ENCODE results near the gene MVP. TPM values are rescaled to one million over a fixed set of nuclear protein-coding genes. Genes with fewer than 3 reads are reported as not detected.
"Not testable (repeated sequence)": the region's sequence is repeated elsewhere in the genome, so short reads cannot be mapped to it uniquely, and the experiment has no call there.

Gene MVP
- polyA plus RNA-seq, result 128 TPM
- long read RNA-seq, donor 1, transcript MVP-201 (15 exons, 2,870 nt), result major isoform, 7 of 9 reads
- long read RNA-seq, donor 1, partial matches to known transcripts, result 0 of 9 reads
- long read RNA-seq, donor 1, other reads (novel, unspliced or antisense), result 0 of 9 reads
- long read RNA-seq, donor 2, partial matches to known transcripts, result 9 of 15 reads
- long read RNA-seq, donor 2, other reads (novel, unspliced or antisense), result 0 of 15 reads
- long read RNA-seq, donor 3, result 0 reads
- long read RNA-seq, donor 4, partial matches to known transcripts, result 0 of 2 reads
- long read RNA-seq, donor 4, other reads (novel, unspliced or antisense), result 0 of 2 reads
- long read RNA-seq, donor 5, transcript MVP-201 (15 exons, 2,870 nt), result major isoform, 8 of 9 reads
- long read RNA-seq, donor 5, partial matches to known transcripts, result 0 of 9 reads
- long read RNA-seq, donor 5, other reads (novel, unspliced or antisense), result 0 of 9 reads
- long read RNA-seq, donor 6, partial matches to known transcripts, result 178 of 185 reads
- long read RNA-seq, donor 6, other reads (novel, unspliced or antisense), result 0 of 185 reads
- long read RNA-seq, donor 7, partial matches to known transcripts, result 86 of 88 reads
- long read RNA-seq, donor 7, other reads (novel, unspliced or antisense), result 0 of 88 reads
- long read RNA-seq, donor 8, partial matches to known transcripts, result 14 of 15 reads
- long read RNA-seq, donor 8, other reads (novel, unspliced or antisense), result 0 of 15 reads
- long read RNA-seq, donor 9, partial matches to known transcripts, result 119 of 120 reads
- long read RNA-seq, donor 9, other reads (novel, unspliced or antisense), result 0 of 120 reads
- long read RNA-seq, donor 10, partial matches to known transcripts, result 11 of 14 reads
- long read RNA-seq, donor 10, other reads (novel, unspliced or antisense), result 0 of 14 reads
- long read RNA-seq, donor 11, partial matches to known transcripts, result 27 of 29 reads
- long read RNA-seq, donor 11, other reads (novel, unspliced or antisense), result 0 of 29 reads

DNA sequence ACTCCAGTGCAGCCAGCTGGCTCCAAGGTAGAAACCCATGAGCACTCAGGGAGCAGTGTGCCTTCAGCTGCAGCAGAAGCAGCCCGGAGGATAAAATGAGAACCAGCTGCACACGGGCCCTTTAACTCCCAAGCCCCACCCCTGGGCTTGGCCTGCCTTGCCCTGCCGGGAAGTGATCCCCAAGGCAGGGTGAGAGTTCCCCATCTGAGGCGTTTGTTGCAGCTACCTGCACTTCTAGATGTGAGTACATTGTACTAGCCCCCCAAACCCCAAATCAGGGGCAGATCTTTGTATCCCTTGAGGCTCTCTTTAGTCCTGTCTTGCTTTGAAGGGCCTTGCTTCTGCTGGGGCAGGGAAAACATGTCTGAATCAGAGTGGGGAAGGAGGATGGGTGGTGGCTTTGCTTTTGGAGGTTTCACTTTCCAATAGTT is at the start of gene MVP:
Gene MVP (plus strand): TSS at position 192 of the 431 bp plus-strand sequence. CDS start 10,088 bp downstream, outside the sequence.
- H3K9me3 ChIP-seq (ENCODE audit: control insufficient read depth, low read depth, low read length), result no peaks in the 10 kb centered on the region
- H3K36me3 ChIP-seq (ENCODE audit: control insufficient read depth, insufficient read depth, low read length), result peaks cover 19% of the 10 kb centered on the region
- H3K27me3 ChIP-seq (ENCODE audit: control insufficient read depth, insufficient read depth, low read length), result no peaks in the 10 kb centered on the region
- no CpG with 5 or more reads among the region's 4 CpGs for WGBS (ENCODE audit: insufficient coverage, low lambda C conversion rate)
- peak within 1 kb of the TSS; percentile 94 for H3K27ac ChIP-seq (ENCODE audit: low read length)
- H3K4me1 ChIP-seq (ENCODE audit: control insufficient read depth, insufficient read depth, low read length), result peaks cover 58% of the 10 kb centered on the region
- H3K4me3 ChIP-seq (ENCODE audit: low read length), result peak within 1 kb of the TSS; percentile 65
- DNase-seq, result peak in 1 of 2 donors; percentile 79

DNA sequence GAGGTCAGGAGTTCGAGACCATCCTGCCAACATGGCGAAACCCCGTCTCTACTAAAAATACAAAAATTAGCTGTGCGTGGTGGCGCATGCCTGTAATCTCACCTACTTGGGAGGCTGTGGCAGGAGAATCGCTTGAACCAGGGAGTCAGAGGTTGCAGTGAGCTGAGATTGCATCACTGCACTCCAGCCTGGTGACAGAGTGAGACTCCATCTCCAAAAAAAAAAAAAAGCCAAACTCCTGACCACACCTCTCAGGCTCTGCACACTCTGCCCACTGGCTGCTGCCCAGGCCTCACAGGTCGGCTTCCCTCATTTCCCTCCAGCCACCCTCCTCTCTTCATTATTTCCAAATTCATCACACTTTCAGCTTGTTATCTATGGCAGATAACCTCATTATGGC is 47.9 kb upstream of the MVP start:
- H3K36me3 ChIP-seq (ENCODE audit: control insufficient read depth, insufficient read depth, low read length); DNase-seq; H3K4me3 ChIP-seq (ENCODE audit: low read length); H3K27ac ChIP-seq (ENCODE audit: low read length); H3K4me1 ChIP-seq (ENCODE audit: control insufficient read depth, insufficient read depth, low read length); H3K27me3 ChIP-seq (ENCODE audit: control insufficient read depth, insufficient read depth, low read length); H3K9me3 ChIP-seq (ENCODE audit: control insufficient read depth, low read depth, low read length): not testable (repeated sequence)
- no CpG with 5 or more reads among the region's 7 CpGs for WGBS (ENCODE audit: insufficient coverage, low lambda C conversion rate)

DNA sequence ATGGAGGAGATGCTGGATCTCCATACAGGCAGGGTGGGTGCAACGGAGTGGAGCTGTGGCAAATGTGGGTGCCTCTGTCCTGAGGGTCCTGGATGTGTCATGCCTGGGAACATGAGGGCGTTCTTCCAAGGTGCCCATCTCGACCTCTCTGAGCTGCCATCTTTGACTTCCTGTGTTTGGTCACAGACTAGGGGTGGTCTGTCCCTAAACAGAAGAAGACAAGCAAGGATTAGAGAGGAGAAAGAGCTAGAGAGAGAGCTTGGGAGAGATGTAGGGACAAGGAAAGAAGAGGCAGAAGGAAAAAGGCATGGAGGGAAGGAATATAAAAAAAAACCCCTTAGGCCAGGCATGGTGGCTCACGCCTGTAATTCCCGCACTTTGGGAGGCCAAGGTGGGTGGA is 45.5 kb upstream of the MVP start:
- Histone ChIP-seq H3K4me1 (ENCODE audit: control insufficient read depth, insufficient read depth, low read length) (no peaks in the 10 kb centered on the region), H3K4me3 (ENCODE audit: low read length) (no peak overlapping the region), H3K9me3 (ENCODE audit: control insufficient read depth, low read depth, low read length) (no peaks in the 10 kb centered on the region), H3K36me3 (ENCODE audit: control insufficient read depth, insufficient read depth, low read length) (no peaks in the 10 kb centered on the region), H3K27ac (ENCODE audit: low read length) (no peak overlapping the region), H3K27me3 (ENCODE audit: control insufficient read depth, insufficient read depth, low read length) (no peaks in the 10 kb centered on the region)
- no peak for DNase-seq
- no CpG with 5 or more reads among the region's 5 CpGs for WGBS (ENCODE audit: insufficient coverage, low lambda C conversion rate)

DNA sequence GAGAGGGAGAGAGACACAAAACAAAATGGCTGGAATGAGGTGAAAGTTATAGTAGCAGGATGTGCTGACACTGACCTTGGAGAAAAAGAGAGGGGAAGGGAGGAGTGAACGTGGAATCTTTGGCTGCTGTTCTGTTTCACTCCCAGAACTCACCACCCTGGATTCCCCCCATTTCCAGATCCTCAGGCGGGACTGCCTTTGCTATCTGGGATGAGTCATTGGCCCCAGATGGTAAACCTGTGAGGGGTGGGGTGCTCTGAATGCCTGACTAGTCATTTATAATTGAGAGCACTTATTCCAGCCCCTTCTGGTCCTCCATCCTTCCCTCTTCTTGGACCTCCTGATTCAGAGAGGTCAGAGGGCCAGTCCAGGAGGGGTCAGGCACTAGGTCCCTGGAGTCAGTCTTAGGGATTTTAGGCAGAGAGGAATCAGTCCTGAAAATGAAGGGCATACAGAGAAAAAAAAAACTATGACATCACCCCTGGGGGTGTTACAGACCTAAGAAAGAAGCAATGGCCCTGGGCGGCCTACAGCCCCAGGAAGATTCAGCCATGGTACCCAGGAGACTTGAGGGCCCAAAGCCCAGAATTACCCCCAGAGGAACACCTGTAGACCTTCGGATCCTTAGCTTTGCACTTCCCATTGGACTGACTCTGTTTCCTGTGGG is 44.4 kb upstream of the MVP start:
- peak in 1 of 2 donors; percentile 41 for DNase-seq
- no peak overlapping the region for H3K27ac ChIP-seq (ENCODE audit: low read length)
- WGBS (ENCODE audit: insufficient coverage, low lambda C conversion rate), result no CpG with 5 or more reads among the region's 4 CpGs

DNA sequence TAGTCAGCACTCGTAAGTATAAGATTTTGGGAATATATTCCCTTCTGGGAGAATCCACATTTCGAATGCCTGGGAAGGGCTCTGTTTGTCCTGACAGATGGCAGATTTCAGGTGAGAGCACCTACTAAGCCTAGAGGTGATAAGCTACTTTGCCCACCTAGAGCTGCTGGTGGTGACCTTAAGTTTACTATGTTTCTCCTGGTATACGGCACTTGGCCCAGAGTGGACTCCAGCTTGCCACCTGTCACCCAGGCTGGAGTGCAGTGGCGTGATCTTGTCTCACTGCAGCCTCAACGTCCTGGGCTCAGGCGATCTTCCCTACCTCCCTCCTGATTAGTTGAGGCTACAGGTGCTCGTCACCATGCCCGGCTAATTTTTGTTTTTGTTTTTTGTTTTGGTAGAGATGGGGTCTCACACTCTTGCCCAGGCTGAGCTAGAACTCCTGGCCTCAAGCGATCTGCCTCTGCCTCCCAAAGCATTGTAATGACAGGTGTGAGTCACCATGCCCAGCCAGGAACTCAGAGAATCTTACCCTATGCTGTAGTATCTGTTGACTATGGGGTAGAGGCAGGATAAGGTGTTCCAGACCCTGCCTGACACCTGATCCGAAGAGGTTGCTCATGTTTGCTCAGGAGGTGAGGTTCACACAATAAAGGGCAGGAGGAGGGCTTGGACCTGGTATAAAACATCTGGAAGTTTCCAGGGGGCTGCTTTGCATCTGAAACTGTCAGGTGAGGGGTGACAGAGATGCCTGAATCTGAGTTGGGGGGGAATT is 42.5 kb upstream of the MVP start, which contains the start of gene ZG16:
Gene ZG16 (plus strand): TSS at position 681 of the 775 bp plus-strand sequence. CDS start 1,011 bp downstream, outside the sequence.
- H3K4me3 ChIP-seq (ENCODE audit: low read length), result no peak within 1 kb of the TSS
- no peaks in the 10 kb centered on the region for H3K4me1 ChIP-seq (ENCODE audit: control insufficient read depth, insufficient read depth, low read length)
- no peak for DNase-seq
- 76% methylated on average over 3 of the region's 10 CpGs for WGBS (ENCODE audit: insufficient coverage, low lambda C conversion rate)
- H3K27ac ChIP-seq (ENCODE audit: low read length), result no peak within 1 kb of the TSS
- no peaks in the 10 kb centered on the region for H3K36me3 ChIP-seq (ENCODE audit: control insufficient read depth, insufficient read depth, low read length)
- H3K27me3 ChIP-seq (ENCODE audit: control insufficient read depth, insufficient read depth, low read length), result no peaks in the 10 kb centered on the region
- no peaks in the 10 kb centered on the region for H3K9me3 ChIP-seq (ENCODE audit: control insufficient read depth, low read depth, low read length)

More for the DNA sequence above, 44.4 kb upstream of the MVP start:
- Histone ChIP-seq H3K36me3 (ENCODE audit: control insufficient read depth, insufficient read depth, low read length) (no peaks in the 10 kb centered on the region), H3K4me1 (ENCODE audit: control insufficient read depth, insufficient read depth, low read length) (no peaks in the 10 kb centered on the region), H3K9me3 (ENCODE audit: control insufficient read depth, low read depth, low read length) (no peaks in the 10 kb centered on the region), H3K4me3 (ENCODE audit: low read length) (no peak overlapping the region), H3K27me3 (ENCODE audit: control insufficient read depth, insufficient read depth, low read length) (no peaks in the 10 kb centered on the region)

DNA sequence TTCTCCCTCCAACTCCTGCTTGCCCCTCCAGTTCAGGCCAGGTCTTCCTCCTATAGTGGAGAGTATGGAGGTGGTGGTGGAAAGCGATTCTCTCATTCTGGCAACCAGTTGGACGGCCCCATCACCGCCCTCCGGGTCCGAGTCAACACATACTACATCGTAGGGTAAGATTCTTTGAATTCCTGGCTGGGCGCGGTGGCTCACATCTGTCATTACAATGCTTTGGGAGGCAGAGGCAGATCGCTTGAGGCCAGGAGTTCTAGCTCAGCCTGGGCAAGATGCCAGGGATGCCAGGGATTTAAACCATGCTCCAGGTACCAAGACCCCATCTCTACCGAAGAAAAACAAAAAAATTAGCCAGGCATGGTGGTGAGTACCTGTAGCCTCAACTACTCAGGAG is 40.8 kb upstream of the MVP start:
- H3K36me3 ChIP-seq (ENCODE audit: control insufficient read depth, insufficient read depth, low read length), result no peaks in the 10 kb centered on the region
- no peak overlapping the region for H3K4me3 ChIP-seq (ENCODE audit: low read length)
- no peak for DNase-seq
- no peak overlapping the region for H3K27ac ChIP-seq (ENCODE audit: low read length)
- no peaks in the 10 kb centered on the region for H3K4me1 ChIP-seq (ENCODE audit: control insufficient read depth, insufficient read depth, low read length)
- no peaks in the 10 kb centered on the region for H3K9me3 ChIP-seq (ENCODE audit: control insufficient read depth, low read depth, low read length)
- no peaks in the 10 kb centered on the region for H3K27me3 ChIP-seq (ENCODE audit: control insufficient read depth, insufficient read depth, low read length)
- WGBS (ENCODE audit: insufficient coverage, low lambda C conversion rate), result no CpG with 5 or more reads among the region's 10 CpGs

DNA sequence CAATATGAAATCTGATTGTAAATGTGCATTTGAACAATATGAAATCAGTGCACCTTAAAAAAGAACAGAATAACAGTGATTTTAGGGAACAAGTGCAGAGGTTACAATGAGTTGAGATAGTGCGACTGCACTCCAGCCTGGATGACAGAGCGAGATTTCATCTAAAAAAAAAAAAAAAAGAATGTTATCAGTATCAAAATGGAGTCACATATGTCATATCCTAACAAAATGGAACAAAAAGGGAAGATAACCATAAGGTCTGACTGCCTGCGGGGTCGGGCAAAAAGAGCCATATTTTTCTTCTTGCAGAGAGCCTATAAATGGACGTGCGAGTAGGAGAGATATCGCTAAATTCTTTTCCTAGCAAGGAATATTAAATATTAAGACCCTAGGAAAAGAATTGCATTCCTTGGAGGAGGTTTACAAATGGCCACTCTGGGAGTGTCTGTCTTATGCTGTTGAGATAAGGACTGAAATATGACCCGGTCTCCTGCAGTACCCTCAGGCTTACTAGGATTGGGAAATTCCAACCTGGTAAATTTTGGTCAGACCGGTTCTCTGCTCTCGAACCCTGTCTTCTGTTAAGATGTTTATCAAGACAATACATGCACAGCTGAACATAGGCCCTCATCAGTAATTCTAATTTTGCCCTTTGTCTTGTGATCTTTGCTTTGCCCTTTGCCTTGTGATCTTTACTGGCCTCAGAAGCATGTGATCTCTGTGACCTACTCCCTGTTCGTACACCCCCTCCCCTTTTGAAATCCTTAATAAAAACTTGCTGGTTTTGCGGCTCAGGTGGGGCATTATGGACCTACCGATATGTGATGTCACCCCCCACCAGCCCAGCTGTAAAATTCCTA is 36.9 kb upstream of the MVP start:
- not testable (repeated sequence) for H3K9me3 ChIP-seq (ENCODE audit: control insufficient read depth, low read depth, low read length); H3K36me3 ChIP-seq (ENCODE audit: control insufficient read depth, insufficient read depth, low read length); H3K4me1 ChIP-seq (ENCODE audit: control insufficient read depth, insufficient read depth, low read length); H3K27ac ChIP-seq (ENCODE audit: low read length); H3K4me3 ChIP-seq (ENCODE audit: low read length); DNase-seq; H3K27me3 ChIP-seq (ENCODE audit: control insufficient read depth, insufficient read depth, low read length)
- no CpG with 5 or more reads among the region's 13 CpGs for WGBS (ENCODE audit: insufficient coverage, low lambda C conversion rate)

DNA sequence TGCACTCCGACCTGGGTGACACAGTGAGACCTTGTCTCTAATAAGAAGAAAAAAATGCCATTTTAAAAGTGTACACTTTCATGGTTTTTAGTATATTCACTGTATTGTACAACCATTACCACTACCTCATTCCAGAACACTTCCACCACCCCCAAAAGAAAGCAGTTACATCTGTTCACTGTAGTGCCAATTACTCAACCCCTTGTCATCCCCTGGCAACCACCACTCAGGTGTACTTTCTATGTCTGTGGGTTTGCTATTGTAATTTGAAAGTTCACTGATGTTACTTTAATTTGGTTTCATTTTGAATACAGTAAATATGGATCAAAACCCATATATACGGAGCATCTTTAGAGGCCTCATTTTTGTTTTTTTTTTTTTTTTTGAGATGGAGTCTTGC is 36.1 kb upstream of the MVP start:
- H3K36me3 ChIP-seq (ENCODE audit: control insufficient read depth, insufficient read depth, low read length), result no peaks in the 10 kb centered on the region
- no peak overlapping the region for H3K4me3 ChIP-seq (ENCODE audit: low read length)
- WGBS (ENCODE audit: insufficient coverage, low lambda C conversion rate), result no CpG with 5 or more reads among the region's 2 CpGs
- no peak for DNase-seq
- no peaks in the 10 kb centered on the region for H3K4me1 ChIP-seq (ENCODE audit: control insufficient read depth, insufficient read depth, low read length)
- H3K9me3 ChIP-seq (ENCODE audit: control insufficient read depth, low read depth, low read length), result peaks cover 4% of the 10 kb centered on the region
- no peak overlapping the region for H3K27ac ChIP-seq (ENCODE audit: low read length)
- H3K27me3 ChIP-seq (ENCODE audit: control insufficient read depth, insufficient read depth, low read length), result no peaks in the 10 kb centered on the region

DNA sequence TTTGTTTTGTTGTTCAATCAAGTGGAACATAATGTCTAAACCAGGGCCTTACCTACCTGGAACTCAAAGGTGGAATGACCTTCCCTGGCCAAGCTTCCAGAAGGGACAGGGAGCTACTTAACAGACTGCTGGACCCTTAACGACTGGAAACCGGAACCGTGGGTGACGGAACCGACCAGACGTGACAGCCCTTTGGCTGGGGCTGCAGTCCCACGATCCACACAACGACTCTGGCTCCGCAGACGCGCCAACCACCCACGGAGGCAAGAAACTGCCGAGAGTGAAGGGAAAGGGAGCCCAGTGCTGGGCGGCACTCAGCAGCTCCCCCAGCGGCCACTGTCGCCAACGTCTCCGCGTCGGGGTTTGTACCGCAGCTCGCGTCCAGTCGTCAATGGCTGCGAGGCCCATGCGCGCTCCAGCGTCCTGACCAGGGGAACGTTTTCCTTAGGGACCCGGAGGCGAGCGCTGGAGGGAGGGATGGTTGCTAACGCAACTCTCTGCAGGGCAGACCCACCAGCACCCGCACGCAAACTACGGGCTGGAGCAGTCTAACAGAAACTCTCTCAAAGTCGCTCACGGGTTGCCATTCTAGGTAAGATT is 35.3 kb upstream of the MVP start:
- no CpG with 5 or more reads among the region's 38 CpGs for WGBS (ENCODE audit: insufficient coverage, low lambda C conversion rate)
- peak in 1 of 2 donors; percentile 61 for DNase-seq

More for the DNA sequence above, 35.3 kb upstream of the MVP start:
- Histone ChIP-seq H3K27me3 (ENCODE audit: control insufficient read depth, insufficient read depth, low read length) (no peaks in the 10 kb centered on the region), H3K4me3 (ENCODE audit: low read length) (no peak overlapping the region), H3K9me3 (ENCODE audit: control insufficient read depth, low read depth, low read length) (peaks cover 4% of the 10 kb centered on the region), H3K27ac (ENCODE audit: low read length) (no peak overlapping the region), H3K4me1 (ENCODE audit: control insufficient read depth, insufficient read depth, low read length) (peaks cover 3% of the 10 kb centered on the region), H3K36me3 (ENCODE audit: control insufficient read depth, insufficient read depth, low read length) (no peaks in the 10 kb centered on the region)
